H1 (cell line): ENCODE data around the gene AFAP1L1. TPM values are rescaled to one million over a fixed set of nuclear protein-coding genes. Genes with fewer than 3 reads are reported as not detected.

Experiments used
- polyA plus RNA-seq, 7 experiments: library from polyadenylated mRNA; depleted of rRNA in 3 of 7; stranded (reverse) in 5 of 7; unstranded in 2 of 7; fragments of >200 nt in 5 of 7; fragments of 200-250 nt in 2 of 7; gene quantifications; 1 replicate in 5 of 7; 2 replicates in 1 of 7; 4 replicates in 1 of 7; pipeline versions ENCODE4 v1.2.1 to v1.2.3, GENCODE V29; 2011 to 2013; ENCODE audit warnings: missing spikeins in 2 of 7, mixed read lengths in 2 of 7
- total RNA-seq: library from RNA; stranded (reverse); fragmentation: NEBNext Ultra II Directional; extraction: Animal tissue kit (Norgen Biotek cat#: 25700); gene quantifications from 2 replicates; pipeline ENCODE4 v1.2.1, GENCODE V29; 2021
- TF ChIP-seq, protein P1 (sequence below): fragments of 300-600 bp; sonication (generic); IDR thresholded peaks from 2 replicates; pipeline ENCODE4 v1.7.1; 2012; ENCODE audit warnings: low read length, moderate library complexity, mild to moderate bottlenecking, inconsistent platforms; ENCODE audit not compliant: insufficient replicate concordance

Gene AFAP1L1
- total and polyA plus RNA-seq, 2 of the 8 experiments (the other 6 are each of a cell fraction or from before 2014, with no cell fraction given) = 0.79 to 4.7 TPM

DNA sequence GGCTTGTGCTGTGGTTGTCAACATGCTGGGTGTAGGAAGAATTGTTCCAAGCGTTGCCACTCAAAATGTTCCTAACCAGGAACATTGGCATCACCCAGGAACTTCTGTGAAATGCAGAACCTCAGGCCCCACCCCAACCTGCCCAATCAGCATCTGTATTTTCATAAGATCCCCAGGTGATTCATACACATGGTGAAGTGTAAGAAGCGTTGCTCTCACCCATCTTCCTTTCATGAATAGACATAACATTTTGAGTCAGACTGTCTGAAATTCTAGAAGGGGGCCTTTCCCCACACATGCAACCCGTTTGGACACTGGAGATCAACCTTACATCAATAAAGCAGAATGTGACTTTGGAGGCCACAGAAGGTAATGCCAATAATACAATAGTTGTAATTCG, 9.3 kb upstream of the AFAP1L1 start (continued):
- TF ChIP-seq, protein P1, sequence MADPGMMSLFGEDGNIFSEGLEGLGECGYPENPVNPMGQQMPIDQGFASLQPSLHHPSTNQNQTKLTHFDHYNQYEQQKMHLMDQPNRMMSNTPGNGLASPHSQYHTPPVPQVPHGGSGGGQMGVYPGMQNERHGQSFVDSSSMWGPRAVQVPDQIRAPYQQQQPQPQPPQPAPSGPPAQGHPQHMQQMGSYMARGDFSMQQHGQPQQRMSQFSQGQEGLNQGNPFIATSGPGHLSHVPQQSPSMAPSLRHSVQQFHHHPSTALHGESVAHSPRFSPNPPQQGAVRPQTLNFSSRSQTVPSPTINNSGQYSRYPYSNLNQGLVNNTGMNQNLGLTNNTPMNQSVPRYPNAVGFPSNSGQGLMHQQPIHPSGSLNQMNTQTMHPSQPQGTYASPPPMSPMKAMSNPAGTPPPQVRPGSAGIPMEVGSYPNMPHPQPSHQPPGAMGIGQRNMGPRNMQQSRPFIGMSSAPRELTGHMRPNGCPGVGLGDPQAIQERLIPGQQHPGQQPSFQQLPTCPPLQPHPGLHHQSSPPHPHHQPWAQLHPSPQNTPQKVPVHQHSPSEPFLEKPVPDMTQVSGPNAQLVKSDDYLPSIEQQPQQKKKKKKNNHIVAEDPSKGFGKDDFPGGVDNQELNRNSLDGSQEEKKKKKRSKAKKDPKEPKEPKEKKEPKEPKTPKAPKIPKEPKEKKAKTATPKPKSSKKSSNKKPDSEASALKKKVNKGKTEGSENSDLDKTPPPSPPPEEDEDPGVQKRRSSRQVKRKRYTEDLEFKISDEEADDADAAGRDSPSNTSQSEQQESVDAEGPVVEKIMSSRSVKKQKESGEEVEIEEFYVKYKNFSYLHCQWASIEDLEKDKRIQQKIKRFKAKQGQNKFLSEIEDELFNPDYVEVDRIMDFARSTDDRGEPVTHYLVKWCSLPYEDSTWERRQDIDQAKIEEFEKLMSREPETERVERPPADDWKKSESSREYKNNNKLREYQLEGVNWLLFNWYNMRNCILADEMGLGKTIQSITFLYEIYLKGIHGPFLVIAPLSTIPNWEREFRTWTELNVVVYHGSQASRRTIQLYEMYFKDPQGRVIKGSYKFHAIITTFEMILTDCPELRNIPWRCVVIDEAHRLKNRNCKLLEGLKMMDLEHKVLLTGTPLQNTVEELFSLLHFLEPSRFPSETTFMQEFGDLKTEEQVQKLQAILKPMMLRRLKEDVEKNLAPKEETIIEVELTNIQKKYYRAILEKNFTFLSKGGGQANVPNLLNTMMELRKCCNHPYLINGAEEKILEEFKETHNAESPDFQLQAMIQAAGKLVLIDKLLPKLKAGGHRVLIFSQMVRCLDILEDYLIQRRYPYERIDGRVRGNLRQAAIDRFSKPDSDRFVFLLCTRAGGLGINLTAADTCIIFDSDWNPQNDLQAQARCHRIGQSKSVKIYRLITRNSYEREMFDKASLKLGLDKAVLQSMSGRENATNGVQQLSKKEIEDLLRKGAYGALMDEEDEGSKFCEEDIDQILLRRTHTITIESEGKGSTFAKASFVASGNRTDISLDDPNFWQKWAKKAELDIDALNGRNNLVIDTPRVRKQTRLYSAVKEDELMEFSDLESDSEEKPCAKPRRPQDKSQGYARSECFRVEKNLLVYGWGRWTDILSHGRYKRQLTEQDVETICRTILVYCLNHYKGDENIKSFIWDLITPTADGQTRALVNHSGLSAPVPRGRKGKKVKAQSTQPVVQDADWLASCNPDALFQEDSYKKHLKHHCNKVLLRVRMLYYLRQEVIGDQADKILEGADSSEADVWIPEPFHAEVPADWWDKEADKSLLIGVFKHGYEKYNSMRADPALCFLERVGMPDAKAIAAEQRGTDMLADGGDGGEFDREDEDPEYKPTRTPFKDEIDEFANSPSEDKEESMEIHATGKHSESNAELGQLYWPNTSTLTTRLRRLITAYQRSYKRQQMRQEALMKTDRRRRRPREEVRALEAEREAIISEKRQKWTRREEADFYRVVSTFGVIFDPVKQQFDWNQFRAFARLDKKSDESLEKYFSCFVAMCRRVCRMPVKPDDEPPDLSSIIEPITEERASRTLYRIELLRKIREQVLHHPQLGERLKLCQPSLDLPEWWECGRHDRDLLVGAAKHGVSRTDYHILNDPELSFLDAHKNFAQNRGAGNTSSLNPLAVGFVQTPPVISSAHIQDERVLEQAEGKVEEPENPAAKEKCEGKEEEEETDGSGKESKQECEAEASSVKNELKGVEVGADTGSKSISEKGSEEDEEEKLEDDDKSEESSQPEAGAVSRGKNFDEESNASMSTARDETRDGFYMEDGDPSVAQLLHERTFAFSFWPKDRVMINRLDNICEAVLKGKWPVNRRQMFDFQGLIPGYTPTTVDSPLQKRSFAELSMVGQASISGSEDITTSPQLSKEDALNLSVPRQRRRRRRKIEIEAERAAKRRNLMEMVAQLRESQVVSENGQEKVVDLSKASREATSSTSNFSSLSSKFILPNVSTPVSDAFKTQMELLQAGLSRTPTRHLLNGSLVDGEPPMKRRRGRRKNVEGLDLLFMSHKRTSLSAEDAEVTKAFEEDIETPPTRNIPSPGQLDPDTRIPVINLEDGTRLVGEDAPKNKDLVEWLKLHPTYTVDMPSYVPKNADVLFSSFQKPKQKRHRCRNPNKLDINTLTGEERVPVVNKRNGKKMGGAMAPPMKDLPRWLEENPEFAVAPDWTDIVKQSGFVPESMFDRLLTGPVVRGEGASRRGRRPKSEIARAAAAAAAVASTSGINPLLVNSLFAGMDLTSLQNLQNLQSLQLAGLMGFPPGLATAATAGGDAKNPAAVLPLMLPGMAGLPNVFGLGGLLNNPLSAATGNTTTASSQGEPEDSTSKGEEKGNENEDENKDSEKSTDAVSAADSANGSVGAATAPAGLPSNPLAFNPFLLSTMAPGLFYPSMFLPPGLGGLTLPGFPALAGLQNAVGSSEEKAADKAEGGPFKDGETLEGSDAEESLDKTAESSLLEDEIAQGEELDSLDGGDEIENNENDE = no peak
